GM23248 (cell line): ENCODE data around the gene TEKT1. TPM values are rescaled to one million over a fixed set of nuclear protein-coding genes. Genes with fewer than 3 reads are reported as not detected.
"Not testable (repeated sequence)": the region's sequence is repeated elsewhere in the genome, so short reads cannot be mapped to it uniquely, and the experiment has no call there.

Experiments used
- DNase-seq: peaks from one replicate; pipeline ENCODE4 v3.0.0-alpha.2; 2015
- H2AFZ ChIP-seq: fragments of 200-600 bp; sonication (generic); 2 replicates; pipeline ENCODE4 v1.6.1; 2016; ENCODE audit warnings: antibody characterized with exemption
- H3F3A ChIP-seq: fragments of 200-600 bp; sonication (generic); 2 replicates; pipeline ENCODE4 v1.6.1; 2016; ENCODE audit warnings: mild to moderate bottlenecking, antibody characterized with exemption, mixed run types; ENCODE audit not compliant: insufficient read depth
- H3K27ac ChIP-seq: fragments of 200-600 bp; sonication (generic); 2 replicates; pipeline ENCODE4 v1.5.1; 2016; ENCODE audit warnings: mild to moderate bottlenecking
- H3K27me3 ChIP-seq: fragments of 200-600 bp; sonication (generic); replicated peaks from 2 replicates; pipeline ENCODE4 v1.6.1; 2016; ENCODE audit warnings: mild to moderate bottlenecking; ENCODE audit not compliant: insufficient read depth
- H3K36me3 ChIP-seq: fragments of 200-600 bp; sonication (generic); 2 replicates; pipeline ENCODE4 v1.6.1; 2016; ENCODE audit warnings: low read depth, mild to moderate bottlenecking
- H3K4me1 ChIP-seq: fragments of 200-600 bp; sonication (generic); 2 replicates; pipeline ENCODE4 v1.6.1; 2016; ENCODE audit warnings: mild to moderate bottlenecking; ENCODE audit not compliant: insufficient read depth
- H3K4me2 ChIP-seq: fragments of 200-600 bp; sonication (generic); one replicate; pipeline ENCODE4 v1.6.1; 2016; ENCODE audit warnings: mild to moderate bottlenecking; ENCODE audit not compliant: unreplicated experiment
- H3K4me3 ChIP-seq: fragments of 200-600 bp; sonication (generic); 2 replicates; pipeline ENCODE4 v1.5.1; 2016; ENCODE audit warnings: mild to moderate bottlenecking
- H3K79me2 ChIP-seq: fragments of 200-600 bp; sonication (generic); 2 replicates; pipeline ENCODE4 v1.6.1; 2016; ENCODE audit warnings: mild to moderate bottlenecking; ENCODE audit not compliant: insufficient read depth
- H3K9ac ChIP-seq: fragments of 200-600 bp; sonication (generic); 2 replicates; pipeline ENCODE4 v1.6.1; 2016; ENCODE audit warnings: mild to moderate bottlenecking
- H3K9me2 ChIP-seq: fragments of 200-600 bp; sonication (generic); 2 replicates; pipeline ENCODE4 v1.6.1; 2016; ENCODE audit warnings: mixed run types, mild to moderate bottlenecking, moderate library complexity; ENCODE audit not compliant: insufficient read depth
- H3K9me3 ChIP-seq: fragments of 200-600 bp; sonication (generic); one replicate; pipeline ENCODE4 v1.6.1; 2017; ENCODE audit warnings: low read depth
- H4K20me1 ChIP-seq: fragments of 200-600 bp; sonication (generic); 2 replicates; pipeline ENCODE4 v1.6.0; 2016; ENCODE audit not compliant: insufficient read depth
- EZH2 ChIP-seq: fragments of 200-600 bp; sonication (generic); IDR thresholded peaks from 2 replicates; pipeline ENCODE4 v1.6.1; 2018; ENCODE audit warnings: antibody characterized with exemption, mild to moderate bottlenecking; ENCODE audit not compliant: insufficient read depth, poor library complexity, severe bottlenecking
- EZH2phosphoT487 ChIP-seq: fragments of 200-600 bp; sonication (generic); IDR thresholded peaks from 2 replicates; pipeline ENCODE4 v1.6.1; 2018; ENCODE audit warnings: antibody characterized with exemption, moderate library complexity, mild to moderate bottlenecking, low read depth; ENCODE audit not compliant: insufficient read depth
- WGBS, 2 experiments: methylation state at CpG; one replicate each; pipeline ENCODE4 v1.1.6; 2015 to 2017; ENCODE audit warnings: low lambda C conversion rate in 2 of 2, low coverage in 1 of 2; ENCODE audit errors: missing lambda C conversion rate in 2 of 2; 5-methylcytosine and 5-hydroxymethylcytosine counted together
- in situ Hi-C: fragments of 300-500 bp; cut with MboI; formaldehyde crosslinking; loops from 2 replicates; pipeline ENCODE4 v1.15.0; 2020
- polyA plus RNA-seq: library from polyadenylated mRNA; unstranded; fragments of >200 nt; fragmentation: Nextera tagmentation; extraction: Ambion mirVana; gene quantifications from 2 replicates; pipeline ENCODE4 v1.2.1, GENCODE V29; 2016
- total RNA-seq: library from RNA; depleted of rRNA; stranded (reverse); fragments of >200 nt; shearing (Covaris generic); gene quantifications from 2 replicates; pipeline ENCODE4 v1.2.3, GENCODE V29; 2014; rRNA removed

Gene TEKT1
- total RNA-seq (not detected in 2 replicates), polyA plus RNA-seq (not detected in 2 replicates)

DNA sequence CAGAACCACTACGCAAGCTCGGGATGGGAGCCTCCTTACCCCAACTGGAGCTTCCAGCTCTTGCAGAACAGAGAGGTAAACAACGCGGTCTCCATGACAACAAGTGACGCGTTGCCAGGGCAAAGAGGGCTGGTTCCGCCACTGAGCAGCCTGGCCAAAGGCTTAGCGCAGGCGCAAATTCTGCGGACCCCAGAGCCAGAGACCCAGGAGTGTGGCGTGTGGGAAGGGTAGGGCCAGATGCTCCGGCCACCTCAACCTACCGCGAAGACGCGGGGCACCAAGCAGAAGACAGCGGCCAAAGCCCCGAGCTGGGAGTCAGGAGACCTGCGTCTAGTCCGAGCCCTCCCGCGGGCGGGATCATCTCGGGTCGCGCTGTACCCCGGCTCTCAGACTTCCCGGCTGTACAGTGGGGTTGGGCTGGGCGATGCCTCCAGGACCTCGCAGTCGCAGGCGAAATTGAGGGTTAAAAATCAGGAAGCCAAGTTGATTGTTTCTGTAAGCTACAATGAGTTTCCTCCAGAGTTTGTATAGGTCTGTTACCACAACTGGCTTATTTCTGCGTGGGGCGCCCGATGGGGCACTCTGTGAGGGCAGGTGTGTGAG lies at the start of gene TEKT1:
Gene TEKT1 (minus strand): TSS at position 69 of the 603 bp plus-strand sequence. CDS start 1,353 bp downstream, outside the sequence.
- Histone ChIP-seq H3K9me2 (no peaks in the 10 kb centered on the region), H4K20me1 (no peaks in the 10 kb centered on the region), H3K27ac (no peak within 1 kb of the TSS), H3K9me3 (no peaks in the 10 kb centered on the region), H3F3A (no peaks in the 10 kb centered on the region), H3K4me3 (no peak within 1 kb of the TSS), H3K79me2 (no peaks in the 10 kb centered on the region), H3K9ac (no peak within 1 kb of the TSS), H3K36me3 (no peaks in the 10 kb centered on the region), H3K4me2 (no peak within 1 kb of the TSS), H2AFZ (no peak within 1 kb of the TSS), H3K4me1 (no peaks in the 10 kb centered on the region), H3K27me3 (peaks cover 76% of the 10 kb centered on the region)
- TF ChIP-seq EZH2phosphoT487: no peak
- TF ChIP-seq EZH2: peak; percentile 42
- in situ Hi-C loops: loop anchor here (10.0 kb wide), 1 partner anchor 167 kb away; no protein-coding TSS in a partner anchor
- WGBS, 2 experiments: 13 to 15% methylated on average over 33 to 35 of the region's 35 CpGs
- peak; percentile 74 for DNase-seq

DNA sequence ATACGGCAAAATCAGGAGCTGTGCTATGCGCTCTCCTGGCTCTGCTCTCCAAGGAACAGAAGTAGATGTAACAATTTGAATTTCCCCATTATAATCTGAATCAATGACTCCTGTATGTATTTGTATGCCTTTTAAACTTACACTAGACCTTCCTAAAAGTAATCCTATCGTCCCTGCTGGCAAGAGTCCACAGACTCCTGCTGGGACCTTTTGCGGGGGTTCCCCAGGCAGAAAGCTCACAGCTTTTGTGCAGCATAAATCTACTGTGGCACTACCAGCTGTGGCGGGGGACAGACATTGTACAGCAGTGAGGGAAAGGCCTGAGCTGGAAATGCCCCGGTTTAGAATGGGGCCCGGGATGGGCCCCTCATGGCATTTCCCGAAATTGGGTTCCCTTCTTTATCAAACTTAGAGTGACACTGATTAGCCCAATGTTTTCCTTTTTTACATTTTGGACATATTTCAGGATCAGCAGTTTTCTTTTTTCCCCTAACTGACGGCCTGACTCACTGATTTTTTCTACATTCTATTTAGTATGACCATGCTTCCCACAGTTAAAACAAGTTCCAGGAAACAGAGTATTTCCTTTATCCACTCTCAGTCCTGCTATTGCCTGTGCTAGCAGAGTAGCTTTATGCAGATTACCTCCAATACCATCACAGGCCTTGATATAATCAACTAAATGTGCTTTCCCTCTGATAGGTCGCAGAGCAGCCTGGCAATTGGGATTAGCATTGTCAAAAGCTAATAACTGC lies 47.9 kb upstream of the TEKT1 start:
- in situ Hi-C loops, H3K79me2 ChIP-seq, H3K9me2 ChIP-seq, H3K4me3 ChIP-seq, H3K4me1 ChIP-seq, H3K27ac ChIP-seq, H3K9me3 ChIP-seq, H3F3A ChIP-seq, H4K20me1 ChIP-seq, H3K9ac ChIP-seq, H3K4me2 ChIP-seq, H3K36me3 ChIP-seq, H2AFZ ChIP-seq: not testable (repeated sequence)
- 53 to 58% methylated on average over 10 of the region's 10 CpGs for WGBS, 2 experiments
- DNase-seq: peak; percentile 3
- peaks cover 20% of the 10 kb centered on the region for H3K27me3 ChIP-seq

DNA sequence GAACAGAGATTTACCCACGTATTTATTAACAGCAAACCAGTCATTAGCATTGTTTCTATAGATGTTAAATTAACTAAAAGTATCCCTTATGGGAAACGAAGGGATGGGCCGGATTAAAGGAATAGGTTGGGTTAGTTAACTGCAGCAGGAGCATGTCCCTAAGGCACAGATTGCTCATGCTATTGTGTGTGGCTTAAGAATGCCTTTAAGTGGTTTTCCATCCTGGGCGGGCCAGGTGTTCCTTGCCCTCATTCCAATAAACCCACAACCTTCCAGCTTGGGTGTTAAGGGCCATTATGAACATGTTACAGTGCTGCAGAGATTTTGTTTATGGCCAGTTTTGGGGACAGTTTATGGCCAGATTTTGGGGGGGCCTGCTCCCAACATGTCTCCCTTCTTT lies 43.7 kb upstream of the TEKT1 start:
- H3F3A ChIP-seq, H3K4me1 ChIP-seq, H3K4me2 ChIP-seq, H3K4me3 ChIP-seq, H3K79me2 ChIP-seq, H4K20me1 ChIP-seq, H3K9me2 ChIP-seq, H3K27ac ChIP-seq, H3K36me3 ChIP-seq, DNase-seq, H3K9ac ChIP-seq, in situ Hi-C loops, H3K9me3 ChIP-seq, H2AFZ ChIP-seq: not testable (repeated sequence)
- WGBS, 2 experiments: 51 to 54% methylated on average over 4 of the region's 4 CpGs
- H3K27me3 ChIP-seq: peaks cover 16% of the 10 kb centered on the region

DNA sequence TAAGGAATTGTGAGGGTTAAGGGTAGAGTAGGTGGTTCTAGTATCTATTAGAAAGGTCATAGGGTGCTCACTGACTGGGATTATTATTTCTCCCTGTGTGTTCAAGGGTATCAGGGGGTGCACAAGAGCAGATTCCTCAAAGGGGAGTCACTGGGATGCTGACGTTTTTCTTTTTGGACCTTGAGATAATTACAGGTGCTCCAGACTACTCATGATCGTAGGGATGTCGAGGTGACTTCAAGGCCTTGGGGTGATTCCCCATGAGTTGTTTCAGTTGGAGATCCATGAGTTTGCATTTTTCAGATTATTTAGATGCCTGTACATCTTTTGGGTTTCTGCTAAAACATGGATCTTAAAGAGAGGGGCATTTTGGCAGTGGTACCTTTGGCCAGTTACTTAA lies 41.4 kb upstream of the TEKT1 start:
- Histone ChIP-seq H3K9me2 (no peaks in the 10 kb centered on the region), H3K36me3 (no peaks in the 10 kb centered on the region), H3K4me3 (no peak overlapping the region), H3K4me1 (no peaks in the 10 kb centered on the region), H3K27me3 (peaks cover 19% of the 10 kb centered on the region), H3F3A (no peaks in the 10 kb centered on the region), H3K4me2 (no peak overlapping the region), H3K27ac (no peak overlapping the region), H3K9me3 (no peaks in the 10 kb centered on the region), H3K9ac (no peak overlapping the region), H4K20me1 (no peaks in the 10 kb centered on the region), H3K79me2 (no peaks in the 10 kb centered on the region), H2AFZ (no peak overlapping the region)
- 63 to 66% methylated on average over 3 of the region's 3 CpGs for WGBS, 2 experiments
- TF ChIP-seq EZH2 (no peak), EZH2phosphoT487 (no peak)
- in situ Hi-C loops: no loop called here
- DNase-seq: no peak
